Measurements from ENCODE around the gene MILR1.

Gene MILR1

GRCh38 chr17:64447526-64447925 lies 1.4 kb upstream of the MILR1 start:
- no peak for TF ChIP-seq CTBP1 (IDR thresholded peaks at IDR 0.05; ENCODE audit: borderline replicate concordance)
- no peak for TF ChIP-seq LEF1 (IDR thresholded peaks at IDR 0.05; ENCODE audit: borderline replicate concordance)
- TF ChIP-seq TARDBP (IDR thresholded peaks at IDR 0.05): no peak
- TF ChIP-seq HDGF (IDR thresholded peaks at IDR 0.05; ENCODE audit: borderline replicate concordance): no peak
- TF ChIP-seq FOXA1 (IDR thresholded peaks at IDR 0.05): no peak
- TF ChIP-seq PKNOX1 (IDR thresholded peaks at IDR 0.05): no peak
- CTCF ChIA-PET: interaction anchor here (0.6 kb wide), 1 partner anchor 46 kb away, joined by 3 read pairs; no protein-coding TSS in a partner anchor
- no peak for DNase-seq (ENCODE audit: extremely low spot score)
- POLR2A ChIA-PET: interaction anchor here (1.4 kb wide), 1 partner anchor 58 kb away, joined by 4 read pairs; no protein-coding TSS in a partner anchor

- POLR2A ChIA-PET: no interaction called here
- TF ChIP-seq NFRKB (IDR thresholded peaks at IDR 0.05) (no peak), FOXK2 (IDR thresholded peaks at IDR 0.05) (no peak), FOXA1 (IDR thresholded peaks at IDR 0.05) (no peak), HDGF (IDR thresholded peaks at IDR 0.05; ENCODE audit: borderline replicate concordance) (no peak), ELF4 (IDR thresholded peaks at IDR 0.05) (no peak), LEF1 (IDR thresholded peaks at IDR 0.05; ENCODE audit: borderline replicate concordance) (no peak), BHLHE40 (IDR thresholded peaks at IDR 0.05; ENCODE audit: borderline replicate concordance) (no peak), SUZ12 (IDR thresholded peaks at IDR 0.05) (no peak), SP1 (IDR thresholded peaks at IDR 0.05) (no peak), TARDBP (IDR thresholded peaks at IDR 0.05) (no peak), L3MBTL2 (conservative IDR thresholded peaks at IDR 0.05) (no peak), PKNOX1 (IDR thresholded peaks at IDR 0.05) (no peak), ARNT (IDR thresholded peaks at IDR 0.05) (no peak)
- no peak for DNase-seq (ENCODE audit: extremely low spot score)
- CTCF ChIA-PET: interaction anchor here (1.4 kb wide), 1 partner anchor 43 kb away, joined by 4 read pairs; no protein-coding TSS in a partner anchor
These were observed 630 bp downstream of the MILR1 start for GRCh38 chr17:64449545-64449944.

- POLR2A ChIA-PET: interaction anchor here (0.8 kb wide), 1 partner anchor 50 kb away, joined by 3 read pairs; the partner anchor contains the start of gene DDX5
- TF ChIP-seq FOXM1 (IDR thresholded peaks at IDR 0.05; ENCODE audit: borderline replicate concordance) (no peak), L3MBTL2 (conservative IDR thresholded peaks at IDR 0.05) (no peak), BHLHE40 (IDR thresholded peaks at IDR 0.05; ENCODE audit: borderline replicate concordance) (no peak), SP1 (IDR thresholded peaks at IDR 0.05) (no peak), HDGF (IDR thresholded peaks at IDR 0.05; ENCODE audit: borderline replicate concordance) (no peak), FOXK2 (IDR thresholded peaks at IDR 0.05) (no peak), NFRKB (IDR thresholded peaks at IDR 0.05) (no peak), LEF1 (IDR thresholded peaks at IDR 0.05; ENCODE audit: borderline replicate concordance) (no peak), ZNF384 (IDR thresholded peaks at IDR 0.05) (no peak), PKNOX1 (IDR thresholded peaks at IDR 0.05) (no peak), FOXA1 (IDR thresholded peaks at IDR 0.05) (no peak), SUZ12 (IDR thresholded peaks at IDR 0.05) (no peak), TARDBP (IDR thresholded peaks at IDR 0.05) (no peak), ARNT (IDR thresholded peaks at IDR 0.05) (no peak), CTBP1 (IDR thresholded peaks at IDR 0.05; ENCODE audit: borderline replicate concordance) (no peak), ELF4 (IDR thresholded peaks at IDR 0.05) (no peak)
- DNase-seq (ENCODE audit: extremely low spot score): no peak
- CTCF ChIA-PET: no interaction called here
These were observed 7.3 kb downstream of the MILR1 start for GRCh38 chr17:64455993-64456885.

GRCh38 chr17:64457156-64457555 lies 8.2 kb downstream of the MILR1 start:
- ChIA-PET POLR2A (no interaction called here), CTCF (interaction anchor here (0.6 kb wide), 1 partner anchor 191 kb away, joined by 7 read pairs; no protein-coding TSS in a partner anchor)
- TF ChIP-seq ELF4 (IDR thresholded peaks at IDR 0.05): no peak
- no peak for TF ChIP-seq TARDBP (IDR thresholded peaks at IDR 0.05)
- TF ChIP-seq ZNF384 (IDR thresholded peaks at IDR 0.05): no peak
- TF ChIP-seq SP1 (IDR thresholded peaks at IDR 0.05): no peak
- no peak for TF ChIP-seq FOXA1 (IDR thresholded peaks at IDR 0.05)
- no peak for TF ChIP-seq HDGF (IDR thresholded peaks at IDR 0.05; ENCODE audit: borderline replicate concordance)
- TF ChIP-seq FOXM1 (IDR thresholded peaks at IDR 0.05; ENCODE audit: borderline replicate concordance): no peak
- no peak for TF ChIP-seq CTBP1 (IDR thresholded peaks at IDR 0.05; ENCODE audit: borderline replicate concordance)
- TF ChIP-seq L3MBTL2 (conservative IDR thresholded peaks at IDR 0.05): no peak
- no peak for TF ChIP-seq NFRKB (IDR thresholded peaks at IDR 0.05)
- no peak for TF ChIP-seq PKNOX1 (IDR thresholded peaks at IDR 0.05)
- no peak for TF ChIP-seq SUZ12 (IDR thresholded peaks at IDR 0.05)
- no peak for TF ChIP-seq ARNT (IDR thresholded peaks at IDR 0.05)
- TF ChIP-seq FOXK2 (IDR thresholded peaks at IDR 0.05): no peak
- no peak for TF ChIP-seq BHLHE40 (IDR thresholded peaks at IDR 0.05; ENCODE audit: borderline replicate concordance)
- TF ChIP-seq LEF1 (IDR thresholded peaks at IDR 0.05; ENCODE audit: borderline replicate concordance): no peak
- no peak for DNase-seq (ENCODE audit: extremely low spot score)

- ChIA-PET POLR2A (no interaction called here), CTCF (no interaction called here)
- TF ChIP-seq FOXA1 (IDR thresholded peaks at IDR 0.05): no peak
- TF ChIP-seq TARDBP (IDR thresholded peaks at IDR 0.05): no peak
- no peak for TF ChIP-seq PKNOX1 (IDR thresholded peaks at IDR 0.05)
- no peak for DNase-seq (ENCODE audit: extremely low spot score)
These were observed 9.8 kb downstream of the MILR1 start for GRCh38 chr17:64458756-64459155.

Data from HEK293T (cell line).